GM12878 (cell line): ENCODE results near the gene HOXB6. TPM values are rescaled to one million over a fixed set of nuclear protein-coding genes. Genes with fewer than 3 reads are reported as not detected.

ENCODE experiments used
- ATAC-seq: fragments of 200-7000 bp; cut with Tn5 transposase; 3 replicates; pipeline ENCODE4 v1.9.1; 2020; ENCODE audit warnings: mild to moderate bottlenecking, moderate library complexity
- BruUV-seq: library from RNA; stranded (reverse); fragments of 400-500 nt; replicated peaks from 2 replicates; lab custom pipeline; 2021; lab: Mats Ljungman, UMichigan
- CTCF ChIA-PET: fragments of 300-600 bp; sonication (Branson Sonifier 250); formaldehyde crosslinking; extraction: SDS; loops from one replicate; lab custom pipeline; 2021; ENCODE audit warnings: inconsistent platforms; lab: Yijun Ruan, JAX
- POLR2A ChIA-PET: fragments of 350-600 bp; formaldehyde crosslinking; extraction: SDS; loops from one replicate; lab custom pipeline; 2021; ENCODE audit warnings: inconsistent platforms; lab: Charles Lee
- RAD21 ChIA-PET: fragments of 300-600 bp; sonication (Branson Sonifier 250); formaldehyde crosslinking; loops from one replicate; lab custom pipeline; 2023; ENCODE audit warnings: antibody characterized with exemption; ENCODE audit not compliant: unreplicated experiment; lab: Charles Lee
- SMC1A ChIA-PET: fragments of 300-600 bp; sonication (Branson Sonifier 250); formaldehyde crosslinking; loops from one replicate; lab custom pipeline; 2023; ENCODE audit not compliant: unreplicated experiment, uncharacterized antibody; lab: Charles Lee
- DNase-seq: peaks from one replicate; pipeline ENCODE4 v3.0.0-alpha.2; 2011; ENCODE audit warnings: low read depth, low spot score
- FAIRE-seq: peaks from 3 replicates; lab custom pipeline; 2011; peaks lifted over from hg19 to GRCh38; lab: Jason Lieb, UNC
- H2AFZ ChIP-seq: 2 replicates; pipeline ENCODE4 v1.6.0; 2011; ENCODE audit warnings: low read depth, low read length, control low read depth; ENCODE audit not compliant: control insufficient read depth
- H3K27ac ChIP-seq: 2 replicates; pipeline ENCODE4 v1.5.1; 2011; ENCODE audit warnings: control low read depth; ENCODE audit not compliant: control insufficient read depth, insufficient read depth
- H3K27me3 ChIP-seq, 2 experiments: replicated peaks in 1 of 2; 2 replicates each; pipeline versions ENCODE4 v1.6.0 to v1.6.1; 2011; ENCODE audit warnings: low read length in 1 of 2; ENCODE audit not compliant: control insufficient read depth in 2 of 2, insufficient read depth in 2 of 2
- H3K36me3 ChIP-seq, 2 experiments: 2 replicates each; pipeline ENCODE4 v1.5.1; 2011; ENCODE audit warnings: low read length in 1 of 2; ENCODE audit not compliant: control insufficient read depth in 2 of 2, insufficient read depth in 2 of 2
- H3K4me1 ChIP-seq: 2 replicates; pipeline ENCODE4 v1.6.1; 2011; ENCODE audit warnings: mild to moderate bottlenecking, low read length, moderate library complexity, mixed read lengths; ENCODE audit not compliant: control insufficient read depth, insufficient read depth
- H3K4me2 ChIP-seq: 2 replicates; pipeline ENCODE4 v1.6.0; 2011; ENCODE audit warnings: control low read depth; ENCODE audit not compliant: control insufficient read depth, insufficient read depth
- H3K4me3 ChIP-seq: fragments of 200-600 bp; sonication (generic); 2 replicates; pipeline ENCODE4 v1.5.1; 2016
- H3K79me2 ChIP-seq: 2 replicates; pipeline ENCODE4 v1.6.0; 2011; ENCODE audit warnings: low read length; ENCODE audit not compliant: control insufficient read depth, insufficient read depth
- H3K9ac ChIP-seq: 2 replicates; pipeline ENCODE4 v1.8.0; 2011; ENCODE audit warnings: low read length, control low read depth, mixed read lengths; ENCODE audit not compliant: control insufficient read depth, insufficient read depth
- H3K9me3 ChIP-seq: replicated peaks from 3 replicates; pipeline ENCODE4 v1.5.1; 2011; ENCODE audit warnings: mild to moderate bottlenecking, low read length; ENCODE audit not compliant: control insufficient read depth, insufficient read depth
- H4K20me1 ChIP-seq: 2 replicates; pipeline ENCODE4 v1.6.0; 2011; ENCODE audit not compliant: control insufficient read depth, insufficient read depth
- BCL3 ChIP-seq: IDR thresholded peaks from 2 replicates; pipeline ENCODE4 v1.6.1; 2011; ENCODE audit warnings: borderline replicate concordance, low read depth, mild to moderate bottlenecking, moderate library complexity, low read length; ENCODE audit not compliant: insufficient read depth, poor library complexity, severe bottlenecking
- BCLAF1 ChIP-seq: fragments of 450-650 bp; IDR thresholded peaks from 2 replicates; pipeline ENCODE4 v1.6.1; 2017; ENCODE audit warnings: antibody characterized with exemption, mild to moderate bottlenecking, moderate library complexity
- BMI1 ChIP-seq: fragments of 450-650 bp; IDR thresholded peaks from 2 replicates; pipeline ENCODE4 v1.6.1; 2016; ENCODE audit warnings: mild to moderate bottlenecking, moderate library complexity, borderline replicate concordance
- CBX3 ChIP-seq: fragments of 200-600 bp; sonication (generic); IDR thresholded peaks from 2 replicates; pipeline ENCODE4 v1.6.1; 2016; ENCODE audit warnings: low read depth, borderline replicate concordance
- EED ChIP-seq: sonication (generic); IDR thresholded peaks from 2 replicates; pipeline ENCODE4 v1.6.1; 2016; ENCODE audit warnings: antibody characterized with exemption, low read depth
- HCFC1 ChIP-seq: fragments of 150-350 bp; IDR thresholded peaks from 2 replicates; pipeline ENCODE4 v1.6.1; 2014; ENCODE audit warnings: low read length
- IKZF2 ChIP-seq, 2 experiments: fragments of 450-650 bp; IDR thresholded peaks; 2 replicates each; pipeline ENCODE4 v1.6.1; 2017; ENCODE audit warnings: mild to moderate bottlenecking in 2 of 2, moderate library complexity in 2 of 2
- MTA2 ChIP-seq: fragments of 450-650 bp; IDR thresholded peaks from 2 replicates; pipeline ENCODE4 v1.6.1; 2016; ENCODE audit warnings: low read depth, mild to moderate bottlenecking, moderate library complexity
- RELB ChIP-seq: fragments of 450-650 bp; IDR thresholded peaks from 2 replicates; pipeline ENCODE4 v1.6.1; 2017; ENCODE audit warnings: low read depth, mild to moderate bottlenecking, moderate library complexity
- RFX5 ChIP-seq: IDR thresholded peaks from 2 replicates; pipeline ENCODE4 v1.6.1; 2011; ENCODE audit warnings: low read depth, low read length, improper control_type of control experiment
- SIN3A ChIP-seq: IDR thresholded peaks from 2 replicates; pipeline ENCODE4 v1.6.1; 2012; ENCODE audit warnings: low read depth, low read length, improper control_type of control experiment
- ZNF217 ChIP-seq: fragments of 450-650 bp; IDR thresholded peaks from 2 replicates; pipeline ENCODE4 v1.6.1; 2017; ENCODE audit warnings: antibody characterized with exemption, mild to moderate bottlenecking
- ZNF384 ChIP-seq: IDR thresholded peaks from 2 replicates; pipeline ENCODE4 v1.6.1; 2012; ENCODE audit warnings: low read depth, mild to moderate bottlenecking, low read length, improper control_type of control experiment, borderline replicate concordance
- ZNF592 ChIP-seq: fragments of 450-650 bp; IDR thresholded peaks from 2 replicates; pipeline ENCODE4 v1.6.1; 2017; ENCODE audit warnings: mild to moderate bottlenecking, moderate library complexity
- WGBS: methylation state at CpG from one replicate; pipeline ENCODE4 v1.1.6; 2016; ENCODE audit warnings: low lambda C conversion rate; ENCODE audit not compliant: insufficient replicate concordance, insufficient coverage; ENCODE audit errors: missing lambda C conversion rate; 5-methylcytosine and 5-hydroxymethylcytosine counted together
- in situ Hi-C: fragments of 300-500 bp; cut with MboI; formaldehyde crosslinking; loops from 9 replicates; pipeline ENCODE4 v1.14.3; 2018; ENCODE audit warnings: mixed read lengths
- intact Hi-C: fragments of 100-400 bp; cut with micrococcal nuclease; formaldehyde crosslinking; loops from one replicate; pipeline ENCODE4 v1.14.2; 2022; ENCODE audit not compliant: unreplicated experiment
- polyA plus RNA-seq, 11 experiments: library from polyadenylated mRNA; depleted of rRNA in 4 of 11; unstranded in 6 of 11; stranded (reverse) in 5 of 11; fragments of >200 nt; fragmentation: Nextera tagmentation in 4 of 11; fragmentation: Illumina TruSeq in 1 of 11; extraction: Ambion mirVana in 4 of 11; extraction: Trizol in 1 of 11; gene quantifications; 1 replicate in 1 of 11; 2 replicates in 10 of 11; pipeline versions ENCODE4 v1.2.1 to v1.2.3, GENCODE V29; 2011 to 2016; ENCODE audit warnings: inconsistent platforms in 2 of 11, missing spikeins in 2 of 11, low read depth in 1 of 11
- total RNA-seq, 4 experiments: library from RNA; depleted of rRNA in 3 of 4; stranded (reverse); fragments of >200 nt in 3 of 4; fragmentation: Illumina TruSeq in 1 of 4; extraction: Trizol in 1 of 4; gene quantifications; 2 replicates each; pipeline versions ENCODE4 v1.2.1 to v1.2.3, GENCODE V29; 2013 to 2021

HOXB6 gene
- total and polyA plus RNA-seq, 10 of the 15 experiments (the other 5 are each of a cell fraction or from before 2014, with no cell fraction given), result 0.04 to 0.51 (median 0.09) TPM; not detected in 2

- in situ Hi-C loops, result loop anchor here (10.0 kb wide), 1 partner anchor 778 kb away; the partner anchor contains the start of gene SCRN2
- peaks cover 38 to 56% of the 10 kb centered on the region in 2 experiments for H3K27me3 ChIP-seq
- RAD21 ChIA-PET, result interaction anchor here (1.0 to 1.6 kb wide), 3 partner anchors 10 to 511 kb away, joined by 3 to 8 read pairs (median 4); no protein-coding TSS in a partner anchor
- no peaks in the 10 kb centered on the region for H4K20me1 ChIP-seq
- TF ChIP-seq EED (no peak), ZNF592 (no peak), CBX3 (no peak), BMI1 (no peak), ZNF384 (no peak), RELB (no peak), MTA2 (no peak), BCLAF1 (no peak), BCL3 (no peak), ZNF217 (no peak), IKZF2 (IDR thresholded peaks at IDR 0.05) (no peak), RFX5 (no peak), HCFC1 (no peak), SIN3A (no peak)
- POLR2A ChIA-PET, result interaction anchor here (1.8 kb wide), 1 partner anchor 13 kb away, joined by 5 read pairs; no protein-coding TSS in a partner anchor
- H3K4me3 ChIP-seq, result no peak overlapping the region
- H3K4me1 ChIP-seq, result no peaks in the 10 kb centered on the region
- intact Hi-C loops, result no loop called here
- FAIRE-seq (no peak), DNase-seq (no peak), ATAC-seq (no peak)
- SMC1A ChIA-PET, result interaction anchor here (1.8 kb wide), 1 partner anchor 22 kb away, joined by 7 read pairs; no protein-coding TSS in a partner anchor
- no peaks in the 10 kb centered on the region for H3K9me3 ChIP-seq
- no peak overlapping the region for H2AFZ ChIP-seq
- no peak overlapping the region for H3K27ac ChIP-seq
- H3K4me2 ChIP-seq, result no peak overlapping the region
- WGBS, result 78% methylated on average over 11 of the region's 11 CpGs
- CTCF ChIA-PET, result interaction anchor here (1.3 to 3.7 kb wide), 4 partner anchors 13 to 543 kb away, joined by 3 to 15 read pairs (median 6); no protein-coding TSS in a partner anchor
- no peaks in the 10 kb centered on the region for H3K36me3 ChIP-seq
- no peak overlapping the region for H3K9ac ChIP-seq
- no TSS peak for BruUV-seq
- no peaks in the 10 kb centered on the region for H3K79me2 ChIP-seq
Observed at GRCh38 chr17:48622857-48623256, 18.1 kb upstream of the HOXB6 start.
